ENCODE results near the gene DERL3. TPM values are rescaled to one million over a fixed set of nuclear protein-coding genes. Genes with fewer than 3 reads are reported as not detected.

The DERL3 gene
- 1 to 10 TPM; 5.4 to 7.6 TPM for total RNA-seq

DNA sequence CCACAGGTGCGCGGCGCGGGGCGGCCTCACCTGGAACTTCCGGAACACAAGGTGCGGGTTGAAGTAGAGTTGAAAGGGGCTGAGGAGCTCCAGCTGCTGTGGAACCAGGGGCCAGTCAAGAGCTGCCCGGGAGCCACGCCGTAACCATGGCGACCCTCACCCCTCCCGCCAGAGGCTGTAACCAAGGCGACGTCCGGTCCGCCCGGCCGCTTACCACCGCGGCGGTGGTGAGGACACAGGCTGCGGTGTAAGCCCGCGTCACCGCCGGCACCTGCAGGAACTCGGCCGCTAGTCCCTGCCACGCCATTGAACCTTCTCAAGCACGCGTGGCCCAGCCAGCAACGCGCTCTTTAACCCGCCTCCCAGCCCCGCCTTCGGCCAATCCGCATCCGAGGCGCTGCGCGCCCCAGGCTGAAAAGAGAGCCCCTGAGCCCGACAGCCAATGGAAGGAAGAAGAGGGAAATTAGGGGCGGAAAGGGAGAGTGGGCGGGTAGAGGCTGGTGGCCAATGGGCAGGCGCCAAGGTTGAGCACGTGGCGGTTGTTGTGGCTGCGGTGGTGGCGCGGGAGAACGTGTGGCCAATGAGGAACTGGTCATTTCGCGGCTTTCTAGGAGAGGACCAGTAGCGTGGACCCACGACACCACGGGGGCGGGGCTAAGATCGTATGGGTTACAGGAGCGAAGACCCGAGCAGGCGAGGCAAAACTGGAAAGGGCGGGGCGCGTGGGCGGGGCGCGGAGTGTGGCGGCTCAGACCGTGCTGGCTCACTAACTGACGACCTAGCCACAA is at the start of gene DERL3:
TSS of gene DERL3 (minus strand) at position 326 of the 788 bp plus-strand sequence. CDS start at position 307, 19 bp downstream.
- DNase-seq, result peak; percentile 99
- Mint-ChIP-seq H3K4me1 (ENCODE audit: low read depth) (peaks cover 20% of the 10 kb centered on the region), H3K4me3 (peak within 1 kb of the TSS; percentile 81), H3K27me3 (peaks cover 2% of the 10 kb centered on the region), H3K9me3 (no peaks in the 10 kb centered on the region), H3K36me3 (ENCODE audit: low read depth) (peaks cover 2% of the 10 kb centered on the region), H3K27ac (peak within 1 kb of the TSS; percentile 81)
- intact Hi-C loops (cut with micrococcal nuclease), result loop anchor here (5.0 kb wide), 1 partner anchor 67 kb away; the partner anchor contains the start of gene MMP11
- ChIA-PET CTCF (interaction anchor here (1.6 kb wide), 1 partner anchor 9 kb away, joined by 3 read pairs; no protein-coding TSS in a partner anchor), POLR2A (interaction anchor here (1.0 kb wide), 1 partner anchor 18 kb away, joined by 3 read pairs; no protein-coding TSS in a partner anchor)
- TF ChIP-seq, protein P1, sequence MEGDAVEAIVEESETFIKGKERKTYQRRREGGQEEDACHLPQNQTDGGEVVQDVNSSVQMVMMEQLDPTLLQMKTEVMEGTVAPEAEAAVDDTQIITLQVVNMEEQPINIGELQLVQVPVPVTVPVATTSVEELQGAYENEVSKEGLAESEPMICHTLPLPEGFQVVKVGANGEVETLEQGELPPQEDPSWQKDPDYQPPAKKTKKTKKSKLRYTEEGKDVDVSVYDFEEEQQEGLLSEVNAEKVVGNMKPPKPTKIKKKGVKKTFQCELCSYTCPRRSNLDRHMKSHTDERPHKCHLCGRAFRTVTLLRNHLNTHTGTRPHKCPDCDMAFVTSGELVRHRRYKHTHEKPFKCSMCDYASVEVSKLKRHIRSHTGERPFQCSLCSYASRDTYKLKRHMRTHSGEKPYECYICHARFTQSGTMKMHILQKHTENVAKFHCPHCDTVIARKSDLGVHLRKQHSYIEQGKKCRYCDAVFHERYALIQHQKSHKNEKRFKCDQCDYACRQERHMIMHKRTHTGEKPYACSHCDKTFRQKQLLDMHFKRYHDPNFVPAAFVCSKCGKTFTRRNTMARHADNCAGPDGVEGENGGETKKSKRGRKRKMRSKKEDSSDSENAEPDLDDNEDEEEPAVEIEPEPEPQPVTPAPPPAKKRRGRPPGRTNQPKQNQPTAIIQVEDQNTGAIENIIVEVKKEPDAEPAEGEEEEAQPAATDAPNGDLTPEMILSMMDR (IDR thresholded peaks at IDR 0.05), result no peak
- peak; percentile 92 for ATAC-seq

DNA sequence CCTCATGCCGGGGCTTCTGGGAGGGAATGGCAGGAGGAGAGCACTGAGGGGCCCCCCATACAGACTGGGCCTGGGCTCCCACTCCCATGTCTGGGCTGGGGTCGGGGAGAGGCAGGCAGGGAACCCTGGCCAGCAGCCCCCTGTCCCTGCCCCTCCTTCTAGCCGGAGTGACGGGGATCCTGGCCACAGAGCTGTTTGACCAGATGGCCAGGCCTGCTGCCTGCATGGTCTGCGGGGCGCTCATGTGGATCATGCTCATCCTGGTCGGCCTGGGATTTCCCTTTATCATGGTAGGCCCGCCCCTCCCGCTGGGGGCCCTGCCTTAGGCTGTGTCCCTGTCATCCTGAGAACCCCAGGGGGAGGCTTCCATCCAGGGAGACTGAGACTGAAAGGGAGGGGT is 45.3 kb upstream of the DERL3 start:
- H3K4me3 Mint-ChIP-seq, result no peak overlapping the region
- CTCF ChIA-PET, result no interaction called here
- H3K9me3 Mint-ChIP-seq, result no peaks in the 10 kb centered on the region
- POLR2A ChIA-PET, result interaction anchor here (1.1 to 1.3 kb wide), 2 partner anchors 8 to 9 kb away, joined by 3 read pairs; no protein-coding TSS in a partner anchor
- no peak overlapping the region for H3K27ac Mint-ChIP-seq
- intact Hi-C loops (cut with micrococcal nuclease), result no loop called here
- no peaks in the 10 kb centered on the region for H3K4me1 Mint-ChIP-seq (ENCODE audit: low read depth)
- DNase-seq (no peak), ATAC-seq (no peak)
- TF ChIP-seq, protein P1 (IDR thresholded peaks at IDR 0.05), result no peak
- H3K36me3 Mint-ChIP-seq (ENCODE audit: low read depth), result no peaks in the 10 kb centered on the region
- no peaks in the 10 kb centered on the region for H3K27me3 Mint-ChIP-seq

DNA sequence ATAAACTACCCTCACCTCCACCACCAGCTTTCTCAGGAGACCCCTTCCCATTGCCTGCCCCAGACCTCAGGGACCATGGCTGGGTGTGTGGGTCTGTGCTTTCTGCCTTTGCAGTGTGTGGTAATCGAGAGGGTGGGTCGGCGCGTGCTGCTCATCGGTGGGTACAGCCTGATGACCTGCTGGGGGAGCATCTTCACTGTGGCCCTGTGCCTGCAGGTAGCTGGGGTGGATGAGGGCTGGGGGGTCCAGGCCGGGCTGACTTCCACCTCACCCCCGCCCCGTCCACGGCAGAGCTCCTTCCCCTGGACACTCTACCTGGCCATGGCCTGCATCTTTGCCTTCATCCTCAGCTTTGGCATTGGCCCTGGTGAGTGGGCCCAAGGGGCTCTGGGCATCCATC is 44.9 kb upstream of the DERL3 start:
- H3K27me3 Mint-ChIP-seq, result no peaks in the 10 kb centered on the region
- H3K27ac Mint-ChIP-seq, result no peak overlapping the region
- H3K4me1 Mint-ChIP-seq (ENCODE audit: low read depth), result no peaks in the 10 kb centered on the region
- H3K4me3 Mint-ChIP-seq, result no peak overlapping the region
- DNase-seq (no peak), ATAC-seq (no peak)
- intact Hi-C loops (cut with micrococcal nuclease), result no loop called here
- POLR2A ChIA-PET, result no interaction called here
- no peaks in the 10 kb centered on the region for H3K36me3 Mint-ChIP-seq (ENCODE audit: low read depth)
- CTCF ChIA-PET, result no interaction called here
- H3K9me3 Mint-ChIP-seq, result no peaks in the 10 kb centered on the region
- TF ChIP-seq, protein P1 (IDR thresholded peaks at IDR 0.05), result no peak

DNA sequence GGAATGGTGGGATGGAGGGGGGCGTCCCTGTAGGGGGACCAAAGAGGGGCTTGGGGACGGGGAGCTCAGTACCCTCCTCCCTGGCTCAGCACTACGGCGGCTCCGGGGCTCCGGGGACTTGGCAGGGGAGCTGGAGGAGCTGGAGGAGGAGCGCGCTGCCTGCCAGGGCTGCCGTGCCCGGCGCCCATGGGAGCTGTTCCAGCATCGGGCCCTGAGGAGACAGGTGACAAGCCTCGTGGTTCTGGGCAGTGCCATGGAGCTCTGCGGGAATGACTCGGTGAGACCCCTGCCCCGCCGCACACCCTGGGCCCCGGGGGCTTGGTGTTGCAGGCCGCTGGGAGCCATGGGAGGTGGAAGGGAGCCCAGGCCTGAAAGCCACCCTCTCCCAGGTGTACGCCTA is 43.6 kb upstream of the DERL3 start:
- ChIA-PET CTCF (no interaction called here), POLR2A (interaction anchor here (0.8 kb wide), 1 partner anchor 11 kb away, joined by 3 read pairs; no protein-coding TSS in a partner anchor)
- TF ChIP-seq, protein P1 (IDR thresholded peaks at IDR 0.05), result no peak
- no peaks in the 10 kb centered on the region for H3K9me3 Mint-ChIP-seq
- no peak for ATAC-seq
- no peaks in the 10 kb centered on the region for H3K27me3 Mint-ChIP-seq
- H3K4me1 Mint-ChIP-seq (ENCODE audit: low read depth), result no peaks in the 10 kb centered on the region
- H3K4me3 Mint-ChIP-seq, result no peak overlapping the region
- no peak for DNase-seq
- no peaks in the 10 kb centered on the region for H3K36me3 Mint-ChIP-seq (ENCODE audit: low read depth)
- no peak overlapping the region for H3K27ac Mint-ChIP-seq
- intact Hi-C loops (cut with micrococcal nuclease), result no loop called here

DNA sequence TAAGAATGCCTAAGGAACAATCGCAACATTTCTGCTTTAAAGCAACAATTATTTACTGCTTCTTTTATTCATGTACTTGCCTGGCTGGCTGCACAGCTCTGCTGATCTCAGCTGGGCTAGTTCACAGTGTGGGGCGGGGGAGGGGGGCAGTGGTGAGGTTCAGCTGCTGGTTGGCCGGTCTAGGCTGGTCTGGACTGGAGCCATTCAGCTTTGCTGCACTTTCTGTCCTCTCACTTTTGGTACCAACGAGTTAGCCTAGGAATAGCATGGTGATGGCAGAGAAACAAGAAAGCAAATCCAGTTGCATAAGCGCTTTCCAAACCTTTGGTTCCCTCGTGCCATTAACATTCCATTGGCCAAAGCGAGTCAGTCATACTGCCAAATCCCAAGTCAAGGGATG is 39.4 kb upstream of the DERL3 start:
- no peaks in the 10 kb centered on the region for H3K36me3 Mint-ChIP-seq (ENCODE audit: low read depth)
- ChIA-PET POLR2A (interaction anchor here (1.2 kb wide), 1 partner anchor 16 kb away, joined by 4 read pairs; the partner anchor contains the start of gene MIF), CTCF (no interaction called here)
- intact Hi-C loops (cut with micrococcal nuclease), result no loop called here
- ATAC-seq, result no peak
- H3K4me1 Mint-ChIP-seq (ENCODE audit: low read depth), result no peaks in the 10 kb centered on the region
- no peak overlapping the region for H3K27ac Mint-ChIP-seq
- no peak for DNase-seq
- no peaks in the 10 kb centered on the region for H3K9me3 Mint-ChIP-seq
- no peaks in the 10 kb centered on the region for H3K27me3 Mint-ChIP-seq
- TF ChIP-seq, protein P1 (IDR thresholded peaks at IDR 0.05), result no peak
- H3K4me3 Mint-ChIP-seq, result no peak overlapping the region

Data from activated CD8-positive, alpha-beta T cell treated with anti-CD3 and anti-CD28 coated beads for 36 hours (primary cell).